HG02840 (cell line): ENCODE results near the gene PRODH2.

Experiments
- ATAC-seq: cut with Tn5 transposase; IDR thresholded peaks from one replicate; pipeline ENCODE4 v1.9.1; 2021; ENCODE audit warnings: mild to moderate bottlenecking, moderate library complexity, moderate number of reproducible peaks; ENCODE audit not compliant: unreplicated experiment, low FRiP score

The PRODH2 gene, protein sequence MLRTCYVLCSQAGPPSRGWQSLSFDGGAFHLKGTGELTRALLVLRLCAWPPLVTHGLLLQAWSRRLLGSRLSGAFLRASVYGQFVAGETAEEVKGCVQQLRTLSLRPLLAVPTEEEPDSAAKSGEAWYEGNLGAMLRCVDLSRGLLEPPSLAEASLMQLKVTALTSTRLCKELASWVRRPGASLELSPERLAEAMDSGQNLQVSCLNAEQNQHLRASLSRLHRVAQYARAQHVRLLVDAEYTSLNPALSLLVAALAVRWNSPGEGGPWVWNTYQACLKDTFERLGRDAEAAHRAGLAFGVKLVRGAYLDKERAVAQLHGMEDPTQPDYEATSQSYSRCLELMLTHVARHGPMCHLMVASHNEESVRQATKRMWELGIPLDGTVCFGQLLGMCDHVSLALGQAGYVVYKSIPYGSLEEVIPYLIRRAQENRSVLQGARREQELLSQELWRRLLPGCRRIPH

GRCh38 chr19:35812220-35813042 is at the start of gene PRODH2:
Gene PRODH2, minus strand, starts transcription at chr19:35812845. Its CDS starts 40 bp downstream, at chr19:35812805.
- ATAC-seq: no peak

DNA sequence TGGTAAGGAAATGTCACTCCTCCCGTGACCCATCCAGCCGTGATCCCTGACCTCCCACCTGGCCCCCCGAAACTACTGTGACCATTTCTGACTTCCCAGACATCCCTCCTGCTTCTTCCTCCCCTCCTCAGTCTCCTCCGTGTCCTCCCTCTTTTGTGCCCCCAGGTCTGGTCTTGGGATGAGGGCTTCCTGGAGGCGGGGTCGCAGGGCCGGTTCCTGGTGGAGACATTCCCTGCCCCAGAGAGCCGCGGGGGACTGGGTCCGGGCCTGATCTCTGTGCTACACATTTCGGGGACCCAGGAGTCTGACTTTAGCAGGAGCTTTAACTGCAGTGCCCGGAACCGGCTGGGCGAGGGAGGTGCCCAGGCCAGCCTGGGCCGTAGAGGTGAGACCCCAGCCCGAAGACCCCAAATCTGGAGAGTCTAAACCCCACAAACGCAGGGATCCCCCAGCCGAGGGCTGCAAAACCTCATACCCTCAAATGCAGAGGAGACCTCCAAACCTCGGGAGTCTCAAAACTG is 49.1 kb upstream of the PRODH2 start:
- no peak for ATAC-seq

GRCh38 chr19:35860818-35861639 is 48.4 kb upstream of the PRODH2 start:
- no peak for ATAC-seq

DNA sequence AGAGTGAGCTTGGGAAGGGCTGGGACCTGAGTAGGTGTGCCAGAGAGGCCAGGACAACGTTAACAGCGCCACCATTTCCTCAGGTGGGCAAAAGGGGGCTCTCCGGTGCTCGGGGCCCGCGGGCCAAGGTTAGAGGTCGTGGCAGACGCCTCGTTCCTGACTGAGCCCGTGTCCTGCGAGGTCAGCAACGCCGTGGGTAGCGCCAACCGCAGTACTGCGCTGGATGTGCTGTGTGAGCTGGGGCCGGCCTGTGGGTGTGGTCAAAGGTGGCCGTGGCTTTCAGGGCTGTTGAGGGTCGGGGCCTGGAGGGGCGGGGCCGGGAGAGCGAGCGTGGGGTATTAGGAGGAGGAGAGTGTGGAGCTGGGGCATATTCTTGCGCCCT is 47.8 kb upstream of the PRODH2 start:
- ATAC-seq: no peak

DNA sequence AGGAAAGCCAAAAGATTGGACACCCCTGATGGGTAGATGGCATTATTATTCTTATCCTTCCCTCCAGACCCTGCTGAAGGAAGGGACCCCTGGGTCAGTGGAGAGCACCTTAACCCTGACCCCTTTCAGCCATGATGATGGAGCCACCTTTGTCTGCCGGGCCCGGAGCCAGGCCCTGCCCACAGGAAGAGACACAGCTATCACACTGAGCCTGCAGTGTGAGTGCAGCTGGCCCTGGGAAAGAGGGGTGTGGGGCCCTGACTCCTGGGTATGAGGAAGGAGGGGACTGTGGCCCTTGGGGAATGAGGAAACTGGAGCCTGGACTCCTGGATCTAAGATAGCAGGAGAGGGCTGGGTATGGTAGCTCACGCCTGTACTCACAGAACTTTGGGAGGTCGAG is 46.8 kb upstream of the PRODH2 start:
- ATAC-seq: no peak

GRCh38 chr19:35858311-35858710 is 45.7 kb upstream of the PRODH2 start:
- ATAC-seq: no peak

DNA sequence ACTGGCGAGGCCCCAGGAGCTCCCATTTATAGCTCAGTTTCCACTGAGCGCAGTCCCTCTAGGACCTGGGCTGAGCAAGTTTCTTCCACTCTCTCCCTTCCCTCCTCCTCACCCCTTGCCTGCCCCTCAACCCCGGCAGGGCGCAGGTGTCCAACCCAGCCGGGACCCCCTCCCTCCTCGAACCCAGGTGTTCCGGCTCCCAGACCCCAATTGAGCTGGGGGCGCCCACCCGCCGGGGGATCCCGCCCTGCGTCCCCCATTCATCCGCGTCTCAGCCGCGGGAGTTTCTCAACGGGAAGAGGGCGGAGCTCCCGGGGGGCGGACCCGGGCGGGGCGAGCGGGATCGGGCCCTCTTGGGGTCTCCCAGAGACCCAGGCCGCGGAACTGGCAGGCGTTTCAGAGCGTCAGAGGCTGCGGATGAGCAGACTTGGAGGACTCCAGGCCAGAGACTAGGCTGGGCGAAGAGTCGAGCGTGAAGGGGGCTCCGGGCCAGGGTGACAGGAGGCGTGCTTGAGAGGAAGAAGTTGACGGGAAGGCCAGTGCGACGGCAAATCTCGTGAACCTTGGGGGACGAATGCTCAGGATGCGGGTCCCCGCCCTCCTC is 44.0 kb upstream of the PRODH2 start, which contains the start of gene KIRREL2:
TSS of gene KIRREL2 (plus strand) at position 366 of the 604 bp plus-strand sequence. CDS start at position 575, 209 bp downstream.
- ATAC-seq: no peak

DNA sequence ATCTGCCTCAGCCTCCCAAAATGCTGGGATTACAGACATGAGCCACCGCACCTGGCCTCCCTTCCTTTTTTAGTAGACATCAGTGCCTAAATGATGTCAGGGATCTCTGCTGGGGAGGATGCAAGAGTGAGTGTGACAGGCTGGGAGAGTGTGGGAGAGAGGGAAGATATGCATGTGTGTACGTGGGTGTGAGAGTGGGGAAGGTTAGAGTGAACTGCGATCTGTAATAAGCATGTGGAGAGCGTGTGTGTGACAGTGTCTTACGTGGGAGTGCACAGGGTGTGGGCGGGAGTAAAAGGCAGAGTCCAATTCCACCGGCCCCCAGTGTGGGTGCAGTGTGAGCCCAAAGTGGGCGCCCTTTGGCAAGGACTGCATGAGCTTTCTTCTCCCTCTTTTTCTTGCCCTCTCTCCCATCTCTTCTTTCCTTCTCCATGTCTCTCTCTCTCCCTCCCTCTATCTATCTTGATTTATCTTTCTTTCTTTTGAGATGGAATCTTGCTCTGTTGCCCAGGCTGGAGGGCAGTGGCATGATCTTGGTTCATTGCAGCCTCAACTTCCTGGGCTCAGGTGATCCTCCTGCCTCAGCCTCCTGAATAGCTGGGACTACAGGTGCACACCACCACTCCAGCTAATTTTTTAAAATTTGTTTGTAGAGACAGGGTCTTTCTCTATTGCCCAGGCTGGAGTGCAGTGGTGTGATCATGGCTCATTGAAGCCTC is 40.6 kb upstream of the PRODH2 start:
- ATAC-seq: no peak

DNA sequence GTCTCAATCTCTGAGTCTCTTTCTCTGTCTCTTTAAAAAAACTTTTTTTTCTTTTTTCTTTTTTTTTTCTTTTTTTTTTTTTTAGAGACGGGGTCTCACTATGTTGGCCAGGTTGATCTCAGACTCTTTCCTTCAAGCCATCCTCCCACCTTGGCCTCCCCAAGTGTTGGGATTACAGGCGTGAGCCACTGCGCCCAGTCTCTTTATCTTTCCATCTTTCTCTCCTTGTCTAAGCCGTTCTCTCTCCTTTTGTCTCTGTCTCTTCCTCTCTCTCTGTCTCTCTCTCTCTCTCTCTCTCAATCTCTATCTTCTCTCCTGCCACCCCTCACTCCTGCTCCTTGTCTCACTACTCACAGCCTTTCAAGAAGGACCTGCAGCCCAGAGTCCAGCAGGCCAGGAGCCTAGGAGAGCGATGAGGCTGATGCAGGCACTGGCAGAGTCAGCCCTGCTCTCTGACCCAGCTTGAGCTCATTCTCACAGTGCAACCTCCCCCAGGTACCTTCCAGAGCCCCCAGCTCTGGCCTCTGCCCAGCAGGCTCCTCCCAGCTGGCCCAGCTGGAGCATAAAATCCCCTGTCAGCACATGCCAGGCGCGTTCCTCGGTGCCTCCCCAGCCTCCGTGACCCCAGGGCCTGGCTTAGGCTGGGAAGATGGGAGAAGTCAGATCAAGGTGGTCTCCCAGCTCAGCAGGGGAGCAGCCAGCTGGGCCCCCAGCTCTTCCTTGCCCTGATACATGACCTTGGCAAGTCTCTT is 39.6 kb upstream of the PRODH2 start, which contains the start of gene NPHS1:
TSS of gene NPHS1 (minus strand) at position 476 of the 752 bp plus-strand sequence. CDS start 667 bp downstream, outside the sequence.
- ATAC-seq: no peak

GRCh38 chr19:35851213-35852028 is 38.8 kb upstream of the PRODH2 start:
- no peak for ATAC-seq

DNA sequence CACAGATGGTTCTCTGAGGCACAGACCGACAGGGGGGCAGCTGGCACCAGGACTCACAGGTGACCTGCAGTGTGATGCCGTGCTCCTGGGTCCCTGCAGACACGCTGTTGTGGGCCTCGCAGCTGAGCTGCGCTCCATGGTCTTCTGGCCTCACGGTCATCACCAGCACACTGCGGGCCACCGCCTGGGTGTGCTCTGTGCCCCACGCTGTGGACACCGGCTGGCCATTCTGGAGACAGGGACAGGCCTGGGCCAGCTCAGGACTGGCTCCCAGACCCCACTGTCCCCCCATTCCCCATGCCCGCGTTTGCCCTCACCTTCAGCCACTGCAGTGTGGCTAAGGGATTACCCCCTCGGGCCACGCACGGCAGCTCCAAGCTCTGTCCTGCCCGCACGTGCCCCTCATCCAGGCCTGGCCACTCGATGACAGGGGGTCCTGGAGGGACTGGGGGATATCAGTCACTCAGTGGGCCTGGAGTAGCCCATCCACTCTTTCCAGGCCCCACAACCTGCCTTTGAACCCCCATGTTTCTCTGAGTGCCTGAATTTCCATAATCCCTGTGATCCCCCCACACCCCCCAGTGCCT is 36.4 kb upstream of the PRODH2 start:
- no peak for ATAC-seq

DNA sequence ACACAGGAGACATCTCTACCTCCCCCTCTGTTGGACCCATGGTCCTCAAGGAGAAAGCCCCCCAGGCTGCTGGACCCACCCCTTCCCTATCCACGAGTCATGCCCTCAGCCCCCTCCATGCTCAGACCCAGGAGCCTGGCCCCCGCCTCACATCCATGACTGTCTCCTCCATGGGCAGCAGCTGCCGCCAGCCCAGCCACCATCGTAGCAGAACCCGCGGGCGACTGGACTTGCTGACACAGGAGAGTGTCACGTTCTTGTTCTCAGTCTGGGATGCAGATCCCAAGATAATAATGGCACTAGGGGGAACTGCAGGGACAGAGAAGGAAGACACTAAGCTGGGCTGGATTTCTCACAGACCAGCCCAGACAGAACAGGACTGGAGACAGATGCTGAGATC is 35.8 kb upstream of the PRODH2 start:
- no peak for ATAC-seq

- ATAC-seq: no peak
Measured at GRCh38 chr19:35847911-35848310, 35.3 kb upstream of the PRODH2 start.

DNA sequence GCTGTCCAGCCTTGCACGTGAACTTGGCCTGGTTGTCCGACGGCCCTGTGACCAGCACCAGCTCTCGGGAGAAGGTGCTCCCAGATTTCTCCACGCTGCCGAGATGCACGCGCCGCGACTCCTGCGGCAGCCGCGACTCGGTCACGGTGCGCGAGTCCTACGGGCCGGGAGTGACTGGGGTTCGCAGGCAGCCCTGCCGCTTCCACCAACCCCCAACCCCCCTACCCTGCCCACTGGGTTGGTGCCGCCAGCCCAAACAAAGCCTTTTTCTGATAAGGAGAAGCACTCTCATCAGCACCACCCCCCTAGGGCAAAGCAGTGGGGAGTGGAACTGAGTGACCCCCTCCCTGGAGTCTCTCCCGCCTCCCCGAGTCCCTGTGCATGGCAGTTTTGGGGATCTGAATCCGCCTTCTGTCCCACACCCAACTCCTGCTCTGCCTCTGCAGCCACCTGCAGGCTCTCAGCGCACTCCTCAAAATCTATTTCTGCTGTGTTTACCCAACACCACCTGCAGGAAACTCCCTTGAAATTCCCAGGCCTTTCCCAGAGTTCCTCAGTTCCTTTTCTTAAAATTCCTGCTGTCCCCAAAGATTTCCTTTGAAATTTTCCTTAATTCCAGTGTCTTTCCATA is 33.5 kb upstream of the PRODH2 start:
- no peak for ATAC-seq

- ATAC-seq: no peak
Measured at GRCh38 chr19:35845215-35846037, 32.8 kb upstream of the PRODH2 start.
